ENCODE data around the gene C16orf89. TPM values are rescaled to one million over a fixed set of nuclear protein-coding genes. Genes with fewer than 3 reads are reported as not detected.

Gene C16orf89
- total and polyA plus RNA-seq, 7 experiments from 2014 or later = not detected

DNA sequence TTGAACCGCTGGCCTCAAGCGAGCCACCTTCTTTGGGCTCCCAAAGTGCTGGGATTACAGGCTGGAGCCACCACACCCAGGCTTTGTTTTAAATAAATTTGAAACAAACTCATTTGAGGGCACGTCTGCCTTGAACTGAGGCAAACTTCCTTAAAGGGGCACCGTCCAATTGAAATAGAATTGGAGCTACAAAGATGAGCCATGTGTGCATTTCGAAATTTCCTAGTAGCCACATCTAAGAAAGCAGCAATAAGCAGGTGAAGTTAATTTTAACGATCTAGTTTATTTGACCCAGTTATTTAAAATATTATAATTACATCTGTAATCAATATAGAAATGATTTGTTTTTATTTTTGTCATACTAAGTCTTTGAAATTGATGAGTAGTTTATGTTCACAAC lies 755 bp upstream of the C16orf89 start:
- Mint-ChIP-seq H3K4me1 (peaks cover 8 to 17% (median 12%) of the 10 kb centered on the region in 7 donors), H3K4me3 (no peak overlapping the region), H3K36me3 (no peaks in the 10 kb centered on the region), H3K9me3 (no peaks in the 10 kb centered on the region), H3K27me3 (peaks cover 0 to 3% (median 0%) of the 10 kb centered on the region in 5 donors), H3K27ac (no peak overlapping the region)
- Histone ChIP-seq H3K36me3 (ENCODE audit: control insufficient read depth in 2 of 3, insufficient read depth in 3 of 3, low read length in 3 of 3) (no peaks in the 10 kb centered on the region), H3K9me3 (ENCODE audit: control insufficient read depth in 2 of 3, low read length in 3 of 3) (no peaks in the 10 kb centered on the region), H3K27me3 (ENCODE audit: control insufficient read depth in 2 of 2, insufficient read depth in 2 of 2, low read length in 2 of 2) (no peaks in the 10 kb centered on the region), H3K4me3 (ENCODE audit: low read length) (no peak overlapping the region), H3K4me1 (ENCODE audit: control insufficient read depth in 2 of 2, insufficient read depth in 2 of 2, low read length in 2 of 2) (peaks cover 6 to 9% of the 10 kb centered on the region in 2 donors), H3K27ac (ENCODE audit: low read depth, low read length) (no peak overlapping the region)
- DNase-seq (no peak), ATAC-seq (no peak)
- CTCF ChIA-PET = no interaction called here
- POLR2A ChIA-PET = no interaction called here
- intact Hi-C loops (cut with micrococcal nuclease) = no loop called here

DNA sequence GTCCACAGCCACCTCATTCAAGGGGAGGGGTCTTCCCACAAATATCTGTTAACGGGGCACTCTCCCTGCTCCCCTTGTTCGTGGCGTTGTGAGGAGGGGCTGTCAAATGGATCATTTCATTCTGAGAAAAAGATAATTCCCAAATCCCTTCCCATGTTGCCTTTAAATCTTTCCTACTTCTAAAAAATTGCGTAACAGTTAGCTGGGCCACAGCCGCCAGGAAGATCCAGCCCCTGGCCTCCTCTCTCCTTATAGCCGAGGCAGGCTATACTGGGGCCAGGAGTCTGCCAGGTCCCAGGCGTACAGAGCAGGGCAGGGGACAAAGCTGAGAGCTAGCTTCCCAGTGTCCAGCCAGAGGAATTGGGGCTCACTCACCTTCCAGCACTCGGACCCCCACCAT lies 430 bp downstream of the C16orf89 start:
- Mint-ChIP-seq H3K27me3 (peaks cover 0 to 3% (median 0%) of the 10 kb centered on the region in 5 donors), H3K4me1 (peaks cover 0 to 5% (median under 1%) of the 10 kb centered on the region in 7 donors), H3K9me3 (no peaks in the 10 kb centered on the region), H3K27ac (no peak overlapping the region), H3K36me3 (no peaks in the 10 kb centered on the region), H3K4me3 (no peak overlapping the region)
- Histone ChIP-seq H3K36me3 (ENCODE audit: control insufficient read depth in 2 of 3, insufficient read depth in 3 of 3, low read length in 3 of 3) (no peaks in the 10 kb centered on the region), H3K4me3 (ENCODE audit: low read length) (no peak overlapping the region), H3K27ac (ENCODE audit: low read depth, low read length) (no peak overlapping the region), H3K9me3 (ENCODE audit: control insufficient read depth in 2 of 3, low read length in 3 of 3) (no peaks in the 10 kb centered on the region), H3K27me3 (ENCODE audit: control insufficient read depth in 2 of 2, insufficient read depth in 2 of 2, low read length in 2 of 2) (no peaks in the 10 kb centered on the region), H3K4me1 (ENCODE audit: control insufficient read depth in 2 of 2, insufficient read depth in 2 of 2, low read length in 2 of 2) (no peaks in the 10 kb centered on the region)
- CTCF ChIA-PET = interaction anchor here (1.4 kb wide), 1 partner anchor 28 kb away, joined by 4 read pairs; no protein-coding TSS in a partner anchor
- DNase-seq (no peak), ATAC-seq (no peak)
- intact Hi-C loops (cut with micrococcal nuclease) = no loop called here
- POLR2A ChIA-PET = interaction anchor here (0.6 kb wide), 1 partner anchor 39 kb away, joined by 3 read pairs; no protein-coding TSS in a partner anchor

DNA sequence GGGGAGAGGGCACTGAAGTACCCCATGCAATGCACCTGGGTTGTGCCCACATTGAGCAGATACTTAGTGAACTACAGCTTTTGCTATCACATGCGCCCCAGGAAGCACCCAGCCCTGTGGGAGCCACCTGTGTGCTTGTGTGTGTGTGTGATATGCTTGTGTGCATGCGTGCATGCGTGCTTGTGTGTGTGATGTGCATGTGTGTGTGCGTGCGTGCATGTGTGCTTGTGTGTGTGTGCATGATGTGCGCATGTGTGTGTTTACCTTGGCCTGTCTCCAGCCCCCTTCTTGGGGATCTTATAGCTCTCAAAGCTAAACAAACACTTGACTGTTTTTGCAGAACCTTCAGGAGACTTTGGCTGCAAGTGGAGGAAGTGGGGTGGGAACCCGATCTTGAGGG lies 841 bp downstream of the C16orf89 start:
- H3K4me3 ChIP-seq (ENCODE audit: low read length) = no peak overlapping the region
- no peaks in the 10 kb centered on the region for H3K36me3 Mint-ChIP-seq
- ChIA-PET POLR2A (interaction anchor here (0.6 kb wide), 1 partner anchor 39 kb away, joined by 3 read pairs; no protein-coding TSS in a partner anchor), CTCF (interaction anchor here (1.4 kb wide), 1 partner anchor 28 kb away, joined by 4 read pairs; no protein-coding TSS in a partner anchor)
- H3K4me1 Mint-ChIP-seq = peaks cover 0 to under 1% (median 0%) of the 10 kb centered on the region in 7 donors
- H3K9me3 ChIP-seq (ENCODE audit: control insufficient read depth in 2 of 3, low read length in 3 of 3) = no peaks in the 10 kb centered on the region
- H3K27me3 Mint-ChIP-seq = peaks cover 0 to 3% (median 0%) of the 10 kb centered on the region in 5 donors
- ATAC-seq = no peak
- intact Hi-C loops (cut with micrococcal nuclease) = no loop called here
- no peak for DNase-seq
- H3K27me3 ChIP-seq (ENCODE audit: control insufficient read depth in 2 of 2, insufficient read depth in 2 of 2, low read length in 2 of 2) = no peaks in the 10 kb centered on the region
- H3K27ac ChIP-seq (ENCODE audit: low read depth, low read length) = no peak overlapping the region
- H3K27ac Mint-ChIP-seq = no peak overlapping the region
- no peaks in the 10 kb centered on the region for H3K36me3 ChIP-seq (ENCODE audit: control insufficient read depth in 2 of 3, insufficient read depth in 3 of 3, low read length in 3 of 3)
- no peaks in the 10 kb centered on the region for H3K9me3 Mint-ChIP-seq
- no peaks in the 10 kb centered on the region for H3K4me1 ChIP-seq (ENCODE audit: control insufficient read depth in 2 of 2, insufficient read depth in 2 of 2, low read length in 2 of 2)
- H3K4me3 Mint-ChIP-seq = no peak overlapping the region

DNA sequence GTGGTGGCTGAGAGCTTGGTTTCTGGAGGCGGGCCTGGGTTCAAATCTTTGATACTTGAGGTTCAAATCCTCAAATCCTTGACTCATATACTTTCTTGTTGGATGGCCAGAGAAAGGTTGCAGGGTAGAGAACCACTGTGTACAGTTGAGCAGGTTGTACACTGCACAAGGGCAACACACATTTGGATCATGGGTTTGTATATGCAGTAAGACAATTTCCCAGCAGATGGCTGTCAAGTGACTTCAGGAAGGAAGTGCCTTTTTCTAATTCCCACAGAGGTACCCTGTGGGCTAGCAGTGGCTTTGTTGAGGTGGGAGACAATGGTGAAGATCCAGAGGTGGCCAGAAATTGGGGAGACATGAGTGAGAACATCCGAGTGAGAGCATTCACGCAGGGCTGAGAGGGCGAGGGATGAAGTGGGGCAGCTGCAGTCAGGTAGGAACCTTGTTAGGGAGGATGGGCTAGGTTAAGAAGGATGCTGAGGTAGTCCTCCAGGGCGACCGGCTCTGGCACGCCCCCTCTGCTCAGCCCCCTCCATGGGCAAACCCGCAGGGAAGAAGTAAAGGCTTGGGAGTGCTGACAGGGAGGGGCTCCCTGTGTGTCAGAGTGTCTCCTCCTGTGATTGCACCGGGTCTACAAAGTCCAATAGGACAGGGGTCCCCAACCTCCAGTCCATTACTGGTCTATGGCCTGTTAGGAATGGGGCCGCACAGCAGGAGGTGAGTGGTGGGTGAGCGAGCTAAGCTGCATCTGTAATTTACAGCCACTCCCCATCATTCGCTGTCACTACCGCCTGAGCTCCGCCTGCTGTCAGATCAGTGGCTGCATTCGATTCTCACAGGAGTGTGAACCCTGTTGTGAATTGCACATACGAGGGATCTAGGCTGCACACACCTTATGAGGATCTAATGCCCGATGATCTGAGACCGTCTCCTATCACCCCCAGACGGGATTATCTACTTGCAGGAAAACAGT lies 2.7 kb downstream of the C16orf89 start:
- ATAC-seq = no peak
- ChIA-PET POLR2A (no interaction called here), CTCF (no interaction called here)
- Histone ChIP-seq H3K4me1 (ENCODE audit: control insufficient read depth in 2 of 2, insufficient read depth in 2 of 2, low read length in 2 of 2) (no peaks in the 10 kb centered on the region), H3K27me3 (ENCODE audit: control insufficient read depth in 2 of 2, insufficient read depth in 2 of 2, low read length in 2 of 2) (no peaks in the 10 kb centered on the region), H3K36me3 (ENCODE audit: control insufficient read depth in 2 of 3, insufficient read depth in 3 of 3, low read length in 3 of 3) (no peaks in the 10 kb centered on the region), H3K4me3 (ENCODE audit: low read length) (no peak overlapping the region), H3K27ac (ENCODE audit: low read depth, low read length) (no peak overlapping the region), H3K9me3 (ENCODE audit: control insufficient read depth in 2 of 3, low read length in 3 of 3) (no peaks in the 10 kb centered on the region)
- peaks cover 0 to 3% (median 0%) of the 10 kb centered on the region in 5 donors for H3K27me3 Mint-ChIP-seq
- no peaks in the 10 kb centered on the region for H3K9me3 Mint-ChIP-seq
- H3K4me1 Mint-ChIP-seq = no peaks in the 10 kb centered on the region
- no peak overlapping the region for H3K27ac Mint-ChIP-seq
- H3K4me3 Mint-ChIP-seq = no peak overlapping the region
- intact Hi-C loops (cut with micrococcal nuclease) = no loop called here
- no peaks in the 10 kb centered on the region for H3K36me3 Mint-ChIP-seq
- no peak for DNase-seq

DNA sequence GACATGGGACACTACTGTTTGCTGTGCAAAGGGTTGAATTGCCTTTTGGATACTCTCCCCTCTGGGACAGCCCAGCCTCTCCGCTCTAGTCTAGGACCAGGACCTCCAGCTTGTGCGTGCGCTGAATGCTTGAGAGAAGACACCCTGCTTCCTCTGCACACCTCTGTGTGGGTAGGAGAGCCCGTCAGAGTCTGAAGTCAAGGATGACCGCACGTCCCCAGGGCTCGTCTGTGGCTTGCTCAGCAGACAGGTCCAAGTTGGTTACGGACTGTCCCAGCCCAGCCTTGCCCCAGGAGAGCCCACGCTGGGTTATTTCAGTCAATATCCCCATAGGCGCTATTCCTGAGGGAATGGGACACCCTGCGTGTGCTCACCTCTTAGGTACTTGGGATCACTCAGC lies 3.7 kb downstream of the C16orf89 start:
- Mint-ChIP-seq H3K4me3 (no peak overlapping the region), H3K27ac (peak overlapping the region in 1 of 9 donors; percentile 19), H3K36me3 (no peaks in the 10 kb centered on the region), H3K9me3 (no peaks in the 10 kb centered on the region), H3K4me1 (no peaks in the 10 kb centered on the region), H3K27me3 (peaks cover 0 to under 1% (median 0%) of the 10 kb centered on the region in 5 donors)
- intact Hi-C loops (cut with micrococcal nuclease) = no loop called here
- H3K9me3 ChIP-seq (ENCODE audit: control insufficient read depth in 2 of 3, low read length in 3 of 3) = no peaks in the 10 kb centered on the region
- no peak overlapping the region for H3K4me3 ChIP-seq (ENCODE audit: low read length)
- POLR2A ChIA-PET = no interaction called here
- H3K36me3 ChIP-seq (ENCODE audit: control insufficient read depth in 2 of 3, insufficient read depth in 3 of 3, low read length in 3 of 3) = no peaks in the 10 kb centered on the region
- ATAC-seq = no peak
- no peak overlapping the region for H3K27ac ChIP-seq (ENCODE audit: low read depth, low read length)
- no peaks in the 10 kb centered on the region for H3K27me3 ChIP-seq (ENCODE audit: control insufficient read depth in 2 of 2, insufficient read depth in 2 of 2, low read length in 2 of 2)
- no peaks in the 10 kb centered on the region for H3K4me1 ChIP-seq (ENCODE audit: control insufficient read depth in 2 of 2, insufficient read depth in 2 of 2, low read length in 2 of 2)
- DNase-seq = no peak
- CTCF ChIA-PET = interaction anchor here (0.5 kb wide), 1 partner anchor 516 kb away, joined by 3 read pairs; no protein-coding TSS in a partner anchor

DNA sequence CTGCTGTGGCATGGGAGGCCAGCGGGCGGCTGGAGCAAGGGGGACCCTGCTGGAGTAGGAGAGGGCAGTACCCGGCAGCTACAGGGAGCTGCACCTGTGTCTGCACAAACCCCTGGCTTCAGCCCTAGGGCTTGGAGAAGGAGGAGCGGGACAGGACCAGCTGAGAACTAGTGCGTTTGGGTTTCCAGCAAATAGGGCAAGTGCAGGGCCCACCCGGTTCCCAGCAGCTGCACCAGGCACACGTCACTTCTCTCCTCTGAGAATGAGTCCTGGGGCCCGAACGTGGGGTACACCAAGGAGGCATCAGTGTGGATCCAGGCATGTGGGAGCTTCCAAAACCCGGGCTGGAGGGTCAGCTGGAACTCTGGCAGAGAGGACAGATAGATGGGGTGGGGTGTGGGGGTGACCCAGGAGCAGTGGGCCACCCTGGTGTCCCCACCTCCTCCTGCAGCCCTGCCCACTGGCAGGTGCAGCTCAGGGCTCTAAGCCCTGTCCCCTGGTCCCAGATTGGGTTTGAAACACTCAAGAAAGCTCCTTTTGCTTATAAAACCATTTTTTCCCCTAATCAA lies 5.6 kb downstream of the C16orf89 start:
- Mint-ChIP-seq H3K4me3 (no peak overlapping the region), H3K9me3 (no peaks in the 10 kb centered on the region), H3K27me3 (no peaks in the 10 kb centered on the region), H3K36me3 (no peaks in the 10 kb centered on the region), H3K4me1 (peaks cover 0 to 4% (median 0%) of the 10 kb centered on the region in 7 donors), H3K27ac (peak overlapping the region in 1 of 9 donors; percentile 13)
- H3K4me1 ChIP-seq (ENCODE audit: control insufficient read depth in 2 of 2, insufficient read depth in 2 of 2, low read length in 2 of 2) = no peaks in the 10 kb centered on the region
- no peaks in the 10 kb centered on the region for H3K9me3 ChIP-seq (ENCODE audit: control insufficient read depth in 2 of 3, low read length in 3 of 3)
- H3K27ac ChIP-seq (ENCODE audit: low read depth, low read length) = no peak overlapping the region
- no peak for ATAC-seq
- no peaks in the 10 kb centered on the region for H3K27me3 ChIP-seq (ENCODE audit: control insufficient read depth in 2 of 2, insufficient read depth in 2 of 2, low read length in 2 of 2)
- no peak overlapping the region for H3K4me3 ChIP-seq (ENCODE audit: low read length)
- ChIA-PET CTCF (no interaction called here), POLR2A (interaction anchor here (1.8 kb wide), 1 partner anchor 26 kb away, joined by 5 read pairs; the partner anchor contains the start of gene NAGPA)
- H3K36me3 ChIP-seq (ENCODE audit: control insufficient read depth in 2 of 3, insufficient read depth in 3 of 3, low read length in 3 of 3) = no peaks in the 10 kb centered on the region
- DNase-seq = no peak
- intact Hi-C loops (cut with micrococcal nuclease) = no loop called here

Measured in naive thymus-derived CD4-positive, alpha-beta T cell (primary cell).